Measurements from ENCODE around the gene ASTN2.

ASTN2 gene

GRCh38 chr9:116958881-116959280, 456.0 kb downstream of the ASTN2 start:
- TF ChIP-seq CTCF (IDR thresholded peaks at IDR 0.05; ENCODE audit: low read depth, low read length, missing control alignments) = no peak
- H3K4me3 ChIP-seq (replicated peaks; ENCODE audit: low read depth, low read length) = no peak overlapping the region
- DNase-seq (ENCODE audit: extremely low read depth, low read depth) = no peak

GRCh38 chr9:116954731-116955130, 460.1 kb downstream of the ASTN2 start:
- DNase-seq (ENCODE audit: extremely low read depth, low read depth) = no peak
- no peak overlapping the region for H3K4me3 ChIP-seq (replicated peaks; ENCODE audit: low read depth, low read length)
- TF ChIP-seq CTCF (IDR thresholded peaks at IDR 0.05; ENCODE audit: low read depth, low read length, missing control alignments) = no peak

- TF ChIP-seq CTCF (IDR thresholded peaks at IDR 0.05; ENCODE audit: low read depth, low read length, missing control alignments) = no peak
- no peak for DNase-seq (ENCODE audit: extremely low read depth, low read depth)
- no peak overlapping the region for H3K4me3 ChIP-seq (replicated peaks; ENCODE audit: low read depth, low read length)
Observed at GRCh38 chr9:116953271-116953670, 461.6 kb downstream of the ASTN2 start.

- no peak for TF ChIP-seq CTCF (IDR thresholded peaks at IDR 0.05; ENCODE audit: low read depth, low read length, missing control alignments)
- no peak overlapping the region for H3K4me3 ChIP-seq (replicated peaks; ENCODE audit: low read depth, low read length)
- no peak for DNase-seq (ENCODE audit: extremely low read depth, low read depth)
Observed at GRCh38 chr9:116952436-116952810, 462.4 kb downstream of the ASTN2 start.

- TF ChIP-seq CTCF (IDR thresholded peaks at IDR 0.05; ENCODE audit: low read depth, low read length, missing control alignments) = no peak
Observed at GRCh38 chr9:116951588-116952435, 463.0 kb downstream of the ASTN2 start.

GRCh38 chr9:116945817-116946216, 469.0 kb downstream of the ASTN2 start:
- no peak for DNase-seq (ENCODE audit: extremely low read depth, low read depth)
- no peak for TF ChIP-seq CTCF (IDR thresholded peaks at IDR 0.05; ENCODE audit: low read depth, low read length, missing control alignments)
- no peak overlapping the region for H3K4me3 ChIP-seq (replicated peaks; ENCODE audit: low read depth, low read length)

More at GRCh38 chr9:116951588-116952435, 463.0 kb downstream of the ASTN2 start:
- H3K4me3 ChIP-seq (replicated peaks; ENCODE audit: low read depth, low read length) = no peak overlapping the region
- peak; percentile 54 for DNase-seq (ENCODE audit: extremely low read depth, low read depth)

Data from HFF-Myc (cell line).